ACHN (cell line): ENCODE results near the gene MGLL.
A peak's percentile ranks its signal among the peaks of the same experiment; 100 is the strongest.
"Not testable (repeated sequence)": the region's sequence is repeated elsewhere in the genome, so short reads cannot be mapped to it uniquely, and the experiment has no call there.

Experiments
- DNase-seq: peaks from one replicate; pipeline ENCODE4 v3.0.0-alpha.2; 2015
- in situ Hi-C: cut with HindIII; loops from 2 replicates; pipeline ENCODE4 v1.10.0; 2017; ENCODE audit warnings: low sequenced_read_pairs, low pct_ligation_motif_present, low pct_unique_long_range_greater_than_20kb

The MGLL gene

GRCh38 chr3:127691974-127692373 is 130.3 kb downstream of the MGLL start:
- in situ Hi-C loops: no loop called here
- no peak for DNase-seq

DNA sequence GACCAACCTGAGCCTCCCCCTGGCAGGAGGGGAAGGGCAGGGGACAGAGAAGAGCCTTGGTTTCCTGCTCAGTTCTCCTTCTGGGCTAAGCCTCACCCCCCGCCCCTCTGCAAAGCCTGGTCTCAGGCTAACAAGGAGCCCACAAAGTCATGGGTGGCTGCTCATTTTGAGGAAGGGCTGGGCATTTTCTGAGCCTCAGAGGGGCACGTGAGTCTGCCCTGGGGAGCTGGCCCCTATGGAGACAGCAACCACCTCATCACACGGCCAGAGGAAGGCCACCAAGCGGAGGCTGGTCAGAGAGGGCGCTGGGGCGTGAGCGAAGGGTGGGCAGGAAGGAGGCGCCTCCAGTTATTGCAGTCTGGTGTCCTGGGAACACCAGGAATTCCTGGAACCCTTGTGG is 130.8 kb downstream of the MGLL start:
- in situ Hi-C loops: no loop called here
- no peak for DNase-seq

GRCh38 chr3:127690823-127691452 is 131.4 kb downstream of the MGLL start:
- in situ Hi-C loops: no loop called here
- DNase-seq: peak; percentile 56

GRCh38 chr3:127690106-127690505 is 132.2 kb downstream of the MGLL start:
- DNase-seq: peak; percentile 10
- in situ Hi-C loops: no loop called here

DNA sequence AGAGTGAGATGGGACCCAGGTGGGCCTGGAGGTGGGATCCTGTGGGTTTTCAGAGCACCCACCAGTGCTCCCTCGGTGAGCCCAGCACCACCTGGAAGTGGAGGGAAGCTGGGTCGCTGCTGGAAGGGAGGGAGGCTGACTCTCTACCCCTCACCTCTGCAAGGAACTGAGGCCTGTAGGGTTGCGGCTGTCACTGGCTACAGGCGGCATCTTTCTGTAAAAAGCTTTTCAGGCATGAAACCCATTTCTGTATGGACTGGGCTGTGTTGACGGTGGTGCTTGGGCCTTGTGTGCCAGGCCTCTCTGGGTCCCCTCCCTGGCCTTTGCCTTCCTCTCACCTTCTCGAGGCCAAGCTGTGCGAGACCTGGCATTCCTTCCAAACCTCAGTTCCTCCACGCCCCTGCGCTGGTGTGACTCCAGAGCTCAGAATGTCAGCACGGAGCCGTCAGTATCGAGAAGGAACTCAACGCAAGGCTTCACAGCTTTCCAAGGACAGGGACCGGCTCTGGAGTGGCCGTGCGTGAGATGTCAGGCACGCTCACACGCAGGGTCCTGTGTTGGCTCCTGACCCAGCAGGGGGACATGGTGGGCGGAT is 133.0 kb downstream of the MGLL start:
- in situ Hi-C loops: no loop called here
- DNase-seq: no peak

DNA sequence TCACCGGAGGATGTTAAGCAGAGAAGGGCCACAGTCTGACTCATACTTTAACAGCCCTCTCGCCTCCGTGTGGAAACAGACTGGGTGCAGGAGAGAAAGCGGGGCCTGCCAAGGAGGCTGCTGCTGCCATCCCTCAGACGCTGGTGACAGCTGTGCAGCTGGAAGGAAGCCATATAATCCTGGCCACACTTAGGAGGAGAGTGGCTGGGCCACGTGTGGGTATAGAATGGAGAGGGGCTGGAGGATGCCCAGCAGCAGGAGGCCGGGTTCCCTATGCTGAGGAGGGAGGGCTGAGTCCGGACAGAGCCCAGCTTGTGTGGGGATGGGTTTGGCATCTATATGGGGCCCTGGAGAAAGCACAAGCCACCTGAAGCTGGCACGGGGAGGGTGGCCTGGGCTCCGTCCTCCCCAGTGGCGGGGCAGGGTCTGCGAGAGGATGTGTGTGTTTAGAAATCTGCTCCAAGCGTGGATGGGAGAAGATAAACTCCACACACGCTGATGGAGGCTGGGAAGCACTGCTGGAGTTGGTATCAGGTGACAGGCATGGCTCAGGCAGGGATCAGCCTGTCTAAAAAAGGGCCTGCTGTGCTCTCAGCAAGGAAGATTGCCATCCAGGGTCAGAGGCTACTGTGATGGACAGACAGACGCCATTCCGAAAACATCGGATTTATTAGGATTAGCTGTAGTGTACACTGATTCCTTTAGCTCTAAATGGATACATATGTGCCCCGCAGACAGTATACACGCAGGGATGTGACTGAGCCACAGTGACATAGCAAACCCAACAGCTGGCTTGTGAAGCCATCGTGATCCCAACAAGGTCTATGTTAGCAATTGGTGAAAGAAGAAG is 133.7 kb downstream of the MGLL start:
- in situ Hi-C loops: no loop called here
- no peak for DNase-seq

- in situ Hi-C loops: no loop called here
- no peak for DNase-seq
Observed at GRCh38 chr3:127688022-127688415, 134.3 kb downstream of the MGLL start.

DNA sequence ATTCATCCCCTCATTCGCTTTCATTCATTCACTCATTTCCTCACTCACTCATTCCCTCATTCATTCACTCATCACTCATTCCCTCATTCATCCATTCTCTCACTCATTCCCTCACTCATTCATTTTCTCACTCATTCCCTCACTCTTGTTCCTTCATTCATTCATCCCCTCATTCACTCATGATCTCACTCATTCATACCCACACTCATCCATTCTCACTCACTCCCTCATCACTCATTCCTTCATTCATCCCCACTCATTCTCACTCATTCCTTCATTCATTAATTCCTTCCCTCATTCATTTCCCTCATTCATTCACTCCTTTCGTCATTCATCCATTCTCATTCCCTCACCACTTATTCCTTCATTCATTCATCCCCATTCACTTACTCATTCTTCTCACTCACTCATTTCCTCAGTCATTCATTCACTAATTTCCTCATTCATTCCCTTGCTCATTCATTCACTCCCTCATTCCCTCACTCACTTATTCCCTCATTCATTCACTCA is 135.0 kb downstream of the MGLL start:
- in situ Hi-C loops: no loop called here
- DNase-seq: no peak

DNA sequence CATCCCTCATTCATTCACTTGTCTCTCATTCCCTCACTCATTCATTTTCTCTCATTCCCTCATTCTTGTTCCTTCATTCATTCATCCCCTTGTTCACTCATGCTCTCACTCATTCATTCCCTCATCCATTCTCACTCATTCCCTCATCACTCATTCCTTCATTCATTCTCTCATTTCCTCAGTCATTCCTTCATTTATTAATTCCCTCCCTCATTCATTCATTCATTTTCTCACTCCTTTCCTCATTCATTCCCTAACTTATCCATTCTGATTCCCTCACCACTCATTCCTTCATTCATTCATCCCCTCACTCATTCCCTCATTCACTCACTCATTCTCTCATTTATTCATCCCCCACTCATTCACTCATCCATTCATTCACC is 135.8 kb downstream of the MGLL start:
- no peak for DNase-seq
- in situ Hi-C loops: no loop called here

GRCh38 chr3:127685708-127686511 is 136.4 kb downstream of the MGLL start:
- DNase-seq: no peak
- in situ Hi-C loops: no loop called here

DNA sequence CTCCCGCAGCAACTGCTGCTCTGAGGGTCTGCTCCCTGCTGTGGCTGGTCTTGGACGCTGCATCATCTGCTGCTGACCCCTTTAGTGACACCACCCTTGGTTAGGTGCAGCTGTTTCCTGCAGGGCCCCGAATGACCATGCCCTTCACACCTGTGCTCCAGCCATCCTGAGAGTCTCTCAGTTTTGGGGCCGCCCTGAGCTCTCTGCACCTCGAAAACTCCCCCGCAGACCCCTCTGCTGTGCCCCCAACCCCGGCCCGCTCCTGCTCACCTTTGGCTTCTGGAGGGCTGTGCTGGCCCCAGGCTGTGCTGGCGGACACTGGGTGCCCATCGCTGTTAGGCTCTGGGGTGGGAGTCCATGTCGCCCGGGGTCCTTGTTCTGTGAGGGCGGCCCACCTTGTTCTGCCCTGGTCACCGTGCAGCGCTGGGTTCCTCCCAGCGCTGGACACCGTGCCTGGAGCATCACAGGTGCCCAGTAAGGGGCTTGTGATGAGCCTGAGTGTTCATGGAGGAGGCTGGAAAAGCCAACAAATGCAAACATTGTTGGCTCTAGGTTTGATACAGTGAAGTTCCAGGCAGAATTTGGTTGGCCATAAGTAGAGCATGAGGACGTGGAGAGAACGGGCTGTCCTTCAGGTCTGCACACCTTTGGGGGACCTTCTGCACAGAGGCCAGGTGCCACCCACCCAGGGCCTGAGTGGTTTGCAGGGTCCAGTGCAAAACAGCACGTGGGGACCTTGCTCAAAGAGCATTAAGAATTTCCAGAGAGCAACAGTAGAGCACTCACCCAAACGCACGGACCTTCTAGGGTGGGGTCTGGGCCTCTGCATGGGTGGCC is 137.2 kb downstream of the MGLL start:
- in situ Hi-C loops: no loop called here

GRCh38 chr3:127682561-127682960 is 139.8 kb downstream of the MGLL start:
- in situ Hi-C loops: no loop called here
- no peak for DNase-seq

More for the DNA sequence above, 137.2 kb downstream of the MGLL start:
- DNase-seq: no peak

- in situ Hi-C loops, DNase-seq: not testable (repeated sequence)
Observed at GRCh38 chr3:127682175-127682554, 140.2 kb downstream of the MGLL start.

GRCh38 chr3:127680798-127681221 is 141.5 kb downstream of the MGLL start:
- no peak for DNase-seq
- in situ Hi-C loops: no loop called here

DNA sequence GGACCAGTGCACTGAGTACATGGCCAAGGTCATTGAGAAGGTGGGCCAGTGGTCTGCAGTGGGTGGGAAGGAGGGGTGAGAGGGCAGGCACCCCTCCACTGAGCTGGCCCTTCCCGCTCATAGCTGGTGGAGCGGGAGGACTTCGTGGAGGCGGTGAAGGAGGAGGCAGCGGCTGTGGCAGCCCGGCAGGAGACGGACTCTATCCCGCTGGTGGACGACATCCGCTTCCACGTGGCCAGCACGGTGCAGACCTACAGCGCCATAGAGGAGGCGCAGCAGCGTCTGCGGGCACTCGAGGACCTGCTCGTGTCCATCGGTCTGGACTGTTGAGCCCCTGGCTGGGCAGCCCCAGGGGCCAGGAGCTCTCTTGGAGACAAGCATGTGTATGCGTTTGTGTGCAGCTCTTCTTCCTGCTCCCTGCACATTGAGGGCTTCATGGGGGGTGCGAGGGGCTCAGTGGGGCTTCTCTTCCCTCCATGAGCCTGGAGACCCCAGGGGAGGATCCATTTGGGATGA is 142.1 kb downstream of the MGLL start:
- in situ Hi-C loops: no loop called here
- DNase-seq: no peak

DNA sequence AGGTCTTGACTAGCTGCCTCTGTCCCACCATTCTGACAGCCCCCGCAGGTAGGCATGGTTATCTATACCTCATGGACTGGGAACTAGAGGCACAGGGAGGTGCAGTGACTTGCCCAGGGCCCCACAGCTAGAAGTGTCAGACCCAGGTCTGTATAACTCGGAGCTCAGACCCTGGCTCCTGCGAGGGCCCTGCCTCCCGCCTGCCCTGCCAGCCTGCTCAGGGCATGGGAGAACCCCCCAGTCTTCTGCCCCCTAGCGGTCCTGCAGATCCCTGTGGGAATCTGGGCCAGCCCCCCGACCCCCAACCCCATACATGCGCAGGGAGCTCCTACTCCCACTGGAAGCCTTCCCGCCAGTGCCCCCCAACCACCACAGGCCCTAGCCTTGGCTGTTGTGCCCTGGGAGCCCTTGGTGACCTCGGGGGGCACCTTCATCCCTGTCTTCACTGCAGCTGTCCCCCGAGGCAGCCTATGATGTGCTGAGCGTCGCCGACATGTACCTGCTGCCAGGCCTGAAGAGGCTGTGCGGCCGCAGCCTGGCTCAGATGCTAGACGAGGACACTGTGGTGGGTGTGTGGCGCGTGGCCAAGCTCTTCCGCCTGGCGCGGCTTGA is 142.7 kb downstream of the MGLL start:
- DNase-seq: no peak

More for the DNA sequence above, 142.7 kb downstream of the MGLL start:
- in situ Hi-C loops: no loop called here
